ENCODE data around the gene RTF2.

Gene RTF2

DNA sequence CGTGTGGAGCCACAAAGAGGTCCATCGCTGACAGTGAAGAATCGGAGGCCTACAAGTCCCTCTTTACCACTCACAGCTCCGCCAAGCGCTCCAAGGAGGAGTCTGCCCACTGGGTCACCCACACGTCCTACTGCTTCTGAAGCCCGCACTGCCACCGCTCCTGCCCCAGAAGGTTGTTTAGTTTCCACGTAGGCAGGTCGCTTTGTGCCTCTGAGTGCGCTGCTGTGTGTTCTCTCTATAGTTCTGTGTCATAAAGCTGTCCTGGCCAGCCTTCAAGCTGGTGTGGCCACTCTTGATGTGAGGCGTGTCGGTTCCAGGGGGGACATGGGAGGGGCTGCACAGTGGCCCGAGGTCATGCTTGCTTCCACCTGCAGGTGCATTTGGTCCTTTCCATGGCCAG is 49.7 kb downstream of the RTF2 start:
- TF ChIP-seq, protein P1, sequence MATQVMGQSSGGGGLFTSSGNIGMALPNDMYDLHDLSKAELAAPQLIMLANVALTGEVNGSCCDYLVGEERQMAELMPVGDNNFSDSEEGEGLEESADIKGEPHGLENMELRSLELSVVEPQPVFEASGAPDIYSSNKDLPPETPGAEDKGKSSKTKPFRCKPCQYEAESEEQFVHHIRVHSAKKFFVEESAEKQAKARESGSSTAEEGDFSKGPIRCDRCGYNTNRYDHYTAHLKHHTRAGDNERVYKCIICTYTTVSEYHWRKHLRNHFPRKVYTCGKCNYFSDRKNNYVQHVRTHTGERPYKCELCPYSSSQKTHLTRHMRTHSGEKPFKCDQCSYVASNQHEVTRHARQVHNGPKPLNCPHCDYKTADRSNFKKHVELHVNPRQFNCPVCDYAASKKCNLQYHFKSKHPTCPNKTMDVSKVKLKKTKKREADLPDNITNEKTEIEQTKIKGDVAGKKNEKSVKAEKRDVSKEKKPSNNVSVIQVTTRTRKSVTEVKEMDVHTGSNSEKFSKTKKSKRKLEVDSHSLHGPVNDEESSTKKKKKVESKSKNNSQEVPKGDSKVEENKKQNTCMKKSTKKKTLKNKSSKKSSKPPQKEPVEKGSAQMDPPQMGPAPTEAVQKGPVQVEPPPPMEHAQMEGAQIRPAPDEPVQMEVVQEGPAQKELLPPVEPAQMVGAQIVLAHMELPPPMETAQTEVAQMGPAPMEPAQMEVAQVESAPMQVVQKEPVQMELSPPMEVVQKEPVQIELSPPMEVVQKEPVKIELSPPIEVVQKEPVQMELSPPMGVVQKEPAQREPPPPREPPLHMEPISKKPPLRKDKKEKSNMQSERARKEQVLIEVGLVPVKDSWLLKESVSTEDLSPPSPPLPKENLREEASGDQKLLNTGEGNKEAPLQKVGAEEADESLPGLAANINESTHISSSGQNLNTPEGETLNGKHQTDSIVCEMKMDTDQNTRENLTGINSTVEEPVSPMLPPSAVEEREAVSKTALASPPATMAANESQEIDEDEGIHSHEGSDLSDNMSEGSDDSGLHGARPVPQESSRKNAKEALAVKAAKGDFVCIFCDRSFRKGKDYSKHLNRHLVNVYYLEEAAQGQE (IDR thresholded peaks at IDR 0.05; ENCODE audit: low read depth), result no peak
- no peak for TF ChIP-seq RAD21 (IDR thresholded peaks at IDR 0.05; ENCODE audit: low read depth)

DNA sequence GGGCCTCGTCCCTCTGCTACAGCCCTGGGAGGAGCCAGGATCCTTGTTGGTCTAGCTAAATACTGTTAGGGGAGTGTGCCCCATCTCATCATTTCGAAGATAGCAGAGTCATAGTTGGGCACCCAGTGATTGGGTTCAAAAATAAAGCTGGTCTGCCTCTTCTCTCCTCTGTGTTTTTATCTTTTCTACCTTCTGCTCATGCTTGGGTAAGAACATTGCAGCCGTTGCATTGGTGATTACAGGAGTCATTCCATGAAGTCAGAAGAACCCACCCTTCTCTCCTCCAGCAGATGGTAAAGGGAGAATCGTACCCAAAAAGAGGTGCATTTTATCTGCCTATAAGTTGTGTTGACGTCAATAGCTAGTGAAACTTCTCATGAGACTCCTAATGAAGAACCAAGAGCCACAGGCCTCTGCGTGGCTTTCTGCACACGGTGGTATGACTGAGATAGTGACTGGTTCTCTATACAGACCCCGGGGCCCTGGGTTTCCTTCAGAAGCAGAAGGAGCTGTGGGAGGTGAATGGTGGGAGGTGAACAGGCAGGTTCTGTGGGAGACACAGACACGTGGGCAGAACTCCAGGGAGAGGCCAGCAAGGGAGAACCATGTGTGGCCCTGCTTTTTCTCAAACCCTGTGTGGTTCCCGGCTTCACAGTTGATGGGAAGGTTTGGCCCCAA is 50.4 kb downstream of the RTF2 start:
- TF ChIP-seq, protein P2, sequence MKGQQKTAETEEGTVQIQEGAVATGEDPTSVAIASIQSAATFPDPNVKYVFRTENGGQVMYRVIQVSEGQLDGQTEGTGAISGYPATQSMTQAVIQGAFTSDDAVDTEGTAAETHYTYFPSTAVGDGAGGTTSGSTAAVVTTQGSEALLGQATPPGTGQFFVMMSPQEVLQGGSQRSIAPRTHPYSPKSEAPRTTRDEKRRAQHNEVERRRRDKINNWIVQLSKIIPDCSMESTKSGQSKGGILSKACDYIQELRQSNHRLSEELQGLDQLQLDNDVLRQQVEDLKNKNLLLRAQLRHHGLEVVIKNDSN (IDR thresholded peaks at IDR 0.05), result no peak
- no peak for TF ChIP-seq NFIC (IDR thresholded peaks at IDR 0.05)
- no peak for TF ChIP-seq TAF1 (IDR thresholded peaks at IDR 0.05; ENCODE audit: low read depth)
- TF ChIP-seq CREB1 (IDR thresholded peaks at IDR 0.05; ENCODE audit: low read depth), result no peak
- TF ChIP-seq, protein P1 (IDR thresholded peaks at IDR 0.05; ENCODE audit: low read depth), result no peak
- TF ChIP-seq ZBTB7A (IDR thresholded peaks at IDR 0.05; ENCODE audit: low read depth), result no peak
- no peak for TF ChIP-seq EP300 (IDR thresholded peaks at IDR 0.05; ENCODE audit: borderline replicate concordance)
- no peak for TF ChIP-seq TCF12 (IDR thresholded peaks at IDR 0.05; ENCODE audit: low read depth)
- TF ChIP-seq EGR1 (IDR thresholded peaks at IDR 0.05), result no peak
- no peak for TF ChIP-seq FOXM1 (IDR thresholded peaks at IDR 0.05; ENCODE audit: borderline replicate concordance, low read depth)
- TF ChIP-seq YY1 (IDR thresholded peaks at IDR 0.05; ENCODE audit: low read depth), result no peak
- TF ChIP-seq TEAD4 (IDR thresholded peaks at IDR 0.05), result no peak
- no peak for TF ChIP-seq CEBPB (IDR thresholded peaks at IDR 0.05)
- TF ChIP-seq, protein P3, sequence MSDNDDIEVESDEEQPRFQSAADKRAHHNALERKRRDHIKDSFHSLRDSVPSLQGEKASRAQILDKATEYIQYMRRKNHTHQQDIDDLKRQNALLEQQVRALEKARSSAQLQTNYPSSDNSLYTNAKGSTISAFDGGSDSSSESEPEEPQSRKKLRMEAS (IDR thresholded peaks at IDR 0.05), result no peak
- TF ChIP-seq RAD21 (IDR thresholded peaks at IDR 0.05; ENCODE audit: low read depth), result no peak

DNA sequence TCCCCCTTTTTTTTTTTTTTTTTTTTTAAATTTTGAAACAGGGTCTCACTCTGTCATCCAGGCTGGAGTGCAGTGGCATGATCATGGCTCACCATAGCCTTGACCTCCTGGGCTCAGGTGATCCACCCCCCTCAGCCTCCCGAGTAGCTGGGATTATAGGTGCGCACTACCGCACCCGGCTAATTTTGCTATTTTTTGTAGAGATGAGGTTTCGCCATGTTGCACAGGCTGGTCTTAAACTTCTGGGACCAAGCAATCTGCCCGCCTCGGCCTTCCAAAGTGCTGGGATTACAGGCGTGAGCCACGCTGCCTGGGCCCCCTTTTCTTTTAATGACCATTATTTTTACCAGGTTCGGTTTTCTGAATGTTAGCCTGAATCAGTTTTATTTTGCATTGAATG is 51.1 kb downstream of the RTF2 start:
- TF ChIP-seq NFIC (IDR thresholded peaks at IDR 0.05) (no peak), EGR1 (IDR thresholded peaks at IDR 0.05) (no peak), TCF12 (IDR thresholded peaks at IDR 0.05; ENCODE audit: low read depth) (no peak), TEAD4 (IDR thresholded peaks at IDR 0.05) (no peak), EP300 (IDR thresholded peaks at IDR 0.05; ENCODE audit: borderline replicate concordance) (no peak), CREB1 (IDR thresholded peaks at IDR 0.05; ENCODE audit: low read depth) (no peak), TAF1 (IDR thresholded peaks at IDR 0.05; ENCODE audit: low read depth) (no peak), FOXM1 (IDR thresholded peaks at IDR 0.05; ENCODE audit: borderline replicate concordance, low read depth) (no peak), RAD21 (IDR thresholded peaks at IDR 0.05; ENCODE audit: low read depth) (no peak), YY1 (IDR thresholded peaks at IDR 0.05; ENCODE audit: low read depth) (no peak), CEBPB (IDR thresholded peaks at IDR 0.05) (no peak), ZBTB7A (IDR thresholded peaks at IDR 0.05; ENCODE audit: low read depth) (no peak)
- TF ChIP-seq, protein P3 (IDR thresholded peaks at IDR 0.05), result no peak
- TF ChIP-seq, protein P2 (IDR thresholded peaks at IDR 0.05), result no peak
- TF ChIP-seq, protein P1 (IDR thresholded peaks at IDR 0.05; ENCODE audit: low read depth), result no peak

DNA sequence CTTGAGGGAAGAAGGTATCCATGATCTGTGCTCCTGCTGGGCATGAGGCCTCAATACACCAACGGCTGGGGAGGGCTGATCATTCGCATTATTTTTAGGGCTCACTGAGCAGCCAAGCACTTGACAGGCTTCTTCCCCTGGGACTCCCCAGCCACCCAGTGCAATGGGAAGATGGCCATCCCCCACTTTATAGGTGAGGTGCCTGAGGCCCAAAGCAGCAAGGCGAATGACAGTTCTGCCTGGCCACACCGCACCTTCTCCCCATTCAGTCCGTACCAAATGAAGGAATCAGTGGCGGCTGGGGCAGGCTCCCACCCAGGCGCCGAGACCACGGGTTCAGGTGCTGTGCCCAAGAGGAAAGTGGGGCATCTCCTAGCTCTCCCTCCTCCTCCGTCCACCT is 51.8 kb downstream of the RTF2 start:
- TF ChIP-seq FOXM1 (IDR thresholded peaks at IDR 0.05; ENCODE audit: borderline replicate concordance, low read depth), result no peak
- no peak for TF ChIP-seq YY1 (IDR thresholded peaks at IDR 0.05; ENCODE audit: low read depth)
- TF ChIP-seq TEAD4 (IDR thresholded peaks at IDR 0.05), result no peak
- no peak for TF ChIP-seq NFIC (IDR thresholded peaks at IDR 0.05)
- TF ChIP-seq TCF12 (IDR thresholded peaks at IDR 0.05; ENCODE audit: low read depth), result no peak
- no peak for TF ChIP-seq EGR1 (IDR thresholded peaks at IDR 0.05)
- TF ChIP-seq ZBTB7A (IDR thresholded peaks at IDR 0.05; ENCODE audit: low read depth), result no peak
- TF ChIP-seq, protein P1 (IDR thresholded peaks at IDR 0.05; ENCODE audit: low read depth), result no peak
- TF ChIP-seq RAD21 (IDR thresholded peaks at IDR 0.05; ENCODE audit: low read depth), result no peak
- TF ChIP-seq CEBPB (IDR thresholded peaks at IDR 0.05), result no peak
- no peak for TF ChIP-seq TAF1 (IDR thresholded peaks at IDR 0.05; ENCODE audit: low read depth)
- TF ChIP-seq, protein P3 (IDR thresholded peaks at IDR 0.05), result no peak

Data from Ishikawa (cell line).